Mucosa of rectum (tissue), 2 donors: ENCODE data around the gene PRRT4.

Experiments used
- H3K27ac ChIP-seq, 2 donors: one replicate each; pipeline ENCODE4 v1.7.0; 2013; ENCODE audit warnings: inconsistent platforms in 2 of 2, low read depth in 2 of 2, low read length in 2 of 2
- H3K27me3 ChIP-seq, 2 donors: one replicate each; pipeline ENCODE4 v1.7.0; 2013; ENCODE audit warnings: low read length in 2 of 2; ENCODE audit not compliant: control insufficient read depth in 2 of 2, insufficient read depth in 2 of 2
- H3K36me3 ChIP-seq, 2 donors: one replicate each; pipeline ENCODE4 v1.7.0; 2013; ENCODE audit warnings: low read length in 2 of 2; ENCODE audit not compliant: control insufficient read depth in 2 of 2, insufficient read depth in 2 of 2
- H3K4me1 ChIP-seq, 2 donors: one replicate each; pipeline ENCODE4 v1.7.0; 2013; ENCODE audit warnings: low read length in 2 of 2, mild to moderate bottlenecking in 1 of 2; ENCODE audit not compliant: control insufficient read depth in 2 of 2, insufficient read depth in 2 of 2
- H3K4me3 ChIP-seq, 2 donors: one replicate each; pipeline ENCODE4 v1.7.0; 2013; ENCODE audit warnings: low read length in 2 of 2
- H3K9ac ChIP-seq, 2 donors: one replicate each; pipeline ENCODE4 v1.7.0; 2013; ENCODE audit warnings: low read length in 2 of 2, low read depth in 1 of 2, mild to moderate bottlenecking in 1 of 2
- H3K9me3 ChIP-seq, 2 donors: one replicate each; pipeline ENCODE4 v1.7.0; 2013; ENCODE audit warnings: low read length in 2 of 2; ENCODE audit not compliant: control insufficient read depth in 2 of 2
- donor health status: healthy.
- donor health status: Normal muscosa, but diverticular disease.

PRRT4 gene

DNA sequence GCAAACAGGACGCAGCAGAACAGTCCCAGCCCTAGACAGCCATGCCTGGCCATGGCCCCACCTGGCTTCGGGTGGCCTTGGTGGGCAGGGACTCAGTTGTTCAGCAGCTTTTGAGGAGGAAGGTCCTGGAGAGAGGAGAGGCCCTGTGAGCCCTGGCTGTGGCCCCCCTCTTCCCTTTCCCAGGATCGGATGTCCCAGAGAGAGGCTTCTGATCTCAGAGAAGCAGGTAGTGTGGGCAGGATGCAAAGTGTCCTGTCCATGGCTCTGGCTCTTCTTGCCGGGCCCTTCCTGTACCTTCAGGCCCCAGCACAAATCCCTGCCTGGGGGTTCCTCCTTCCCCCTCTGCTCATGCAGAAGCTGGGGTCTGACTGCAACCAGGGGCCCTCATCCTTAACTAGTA, 1.6 kb downstream of the PRRT4 start:
- no peaks in the 10 kb centered on the region for H3K9me3 ChIP-seq
- peaks cover 6 to 7% of the 10 kb centered on the region in 2 donors for H3K4me1 ChIP-seq
- no peak overlapping the region for H3K9ac ChIP-seq
- H3K4me3 ChIP-seq, result no peak overlapping the region
- H3K27me3 ChIP-seq, result peaks cover 24 to 32% of the 10 kb centered on the region in 2 donors
- no peak overlapping the region for H3K27ac ChIP-seq
- no peaks in the 10 kb centered on the region for H3K36me3 ChIP-seq

DNA sequence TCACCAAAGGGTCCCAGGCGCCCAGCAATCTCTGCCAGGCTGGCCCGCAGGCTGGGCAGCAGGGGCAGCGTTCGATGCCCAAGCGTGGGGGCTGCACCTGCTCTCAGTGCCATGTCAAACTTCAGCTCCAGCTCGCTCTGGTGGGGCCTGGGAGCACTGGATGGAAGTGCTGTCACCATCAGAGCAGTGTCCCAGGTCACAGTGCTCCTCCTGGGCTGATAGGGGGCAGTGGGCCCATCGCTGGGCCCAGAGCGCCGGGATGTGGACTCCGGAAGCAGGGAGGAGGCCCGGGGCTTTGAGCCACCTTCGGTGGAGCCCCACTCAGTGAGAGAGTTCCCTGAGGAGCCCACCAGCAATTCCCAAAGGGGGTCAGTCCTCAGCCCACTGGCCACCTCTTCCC, 2.2 kb downstream of the PRRT4 start:
- no peak overlapping the region for H3K4me3 ChIP-seq
- H3K9ac ChIP-seq, result no peak overlapping the region
- peaks cover 24 to 28% of the 10 kb centered on the region in 2 donors for H3K27me3 ChIP-seq
- H3K4me1 ChIP-seq, result peaks cover 6 to 7% of the 10 kb centered on the region in 2 donors
- no peaks in the 10 kb centered on the region for H3K36me3 ChIP-seq
- H3K27ac ChIP-seq, result no peak overlapping the region
- H3K9me3 ChIP-seq, result no peaks in the 10 kb centered on the region

DNA sequence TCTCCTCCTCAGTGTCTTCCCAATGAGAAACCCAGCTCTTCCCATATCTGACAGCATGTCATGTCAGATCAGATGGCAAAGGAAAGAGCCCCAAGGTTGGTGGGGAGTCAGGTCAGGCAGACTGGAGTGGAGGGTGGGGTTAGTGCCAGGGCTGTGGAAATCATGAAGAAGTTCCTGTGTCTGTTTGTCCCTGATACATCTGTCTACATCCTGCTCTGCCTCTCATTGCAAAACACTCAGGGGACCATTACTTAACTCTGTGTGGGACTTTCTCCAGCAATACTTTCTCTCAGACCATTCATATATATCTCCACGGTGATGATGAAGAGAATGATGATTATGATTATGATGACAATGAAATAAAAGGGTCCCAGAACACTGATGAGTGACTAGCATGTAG, 3.3 kb downstream of the PRRT4 start:
- no peaks in the 10 kb centered on the region for H3K36me3 ChIP-seq
- no peak overlapping the region for H3K4me3 ChIP-seq
- H3K27me3 ChIP-seq, result peaks cover 29% of the 10 kb centered on the region in 2 donors
- no peak overlapping the region for H3K9ac ChIP-seq
- peaks cover 6 to 7% of the 10 kb centered on the region in 2 donors for H3K4me1 ChIP-seq
- no peaks in the 10 kb centered on the region for H3K9me3 ChIP-seq
- H3K27ac ChIP-seq, result no peak overlapping the region

DNA sequence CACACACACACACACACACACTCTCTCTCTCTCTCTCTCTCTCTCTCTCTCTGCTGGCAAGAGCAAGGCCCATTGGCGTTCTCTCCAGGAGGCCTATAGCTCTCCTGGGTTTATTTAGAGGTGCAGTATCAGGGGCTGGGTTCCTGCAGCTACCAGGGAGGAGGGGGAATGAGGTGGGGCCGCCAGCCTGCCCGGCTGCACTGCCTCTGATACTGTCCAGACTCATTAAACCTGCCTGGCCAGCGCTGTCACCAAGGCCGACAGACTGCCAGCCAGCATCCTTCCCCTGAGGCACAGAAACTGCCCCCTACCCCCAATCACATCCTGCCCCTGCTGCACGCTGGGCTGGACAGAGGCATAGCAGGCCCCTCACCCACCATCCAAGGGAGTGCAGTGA, 4.3 kb downstream of the PRRT4 start:
- no peak overlapping the region for H3K27ac ChIP-seq
- peaks cover 6 to 7% of the 10 kb centered on the region in 2 donors for H3K4me1 ChIP-seq
- no peaks in the 10 kb centered on the region for H3K9me3 ChIP-seq
- H3K36me3 ChIP-seq, result no peaks in the 10 kb centered on the region
- H3K9ac ChIP-seq, result no peak overlapping the region
- H3K27me3 ChIP-seq, result peaks cover 32 to 34% of the 10 kb centered on the region in 2 donors
- no peak overlapping the region for H3K4me3 ChIP-seq

DNA sequence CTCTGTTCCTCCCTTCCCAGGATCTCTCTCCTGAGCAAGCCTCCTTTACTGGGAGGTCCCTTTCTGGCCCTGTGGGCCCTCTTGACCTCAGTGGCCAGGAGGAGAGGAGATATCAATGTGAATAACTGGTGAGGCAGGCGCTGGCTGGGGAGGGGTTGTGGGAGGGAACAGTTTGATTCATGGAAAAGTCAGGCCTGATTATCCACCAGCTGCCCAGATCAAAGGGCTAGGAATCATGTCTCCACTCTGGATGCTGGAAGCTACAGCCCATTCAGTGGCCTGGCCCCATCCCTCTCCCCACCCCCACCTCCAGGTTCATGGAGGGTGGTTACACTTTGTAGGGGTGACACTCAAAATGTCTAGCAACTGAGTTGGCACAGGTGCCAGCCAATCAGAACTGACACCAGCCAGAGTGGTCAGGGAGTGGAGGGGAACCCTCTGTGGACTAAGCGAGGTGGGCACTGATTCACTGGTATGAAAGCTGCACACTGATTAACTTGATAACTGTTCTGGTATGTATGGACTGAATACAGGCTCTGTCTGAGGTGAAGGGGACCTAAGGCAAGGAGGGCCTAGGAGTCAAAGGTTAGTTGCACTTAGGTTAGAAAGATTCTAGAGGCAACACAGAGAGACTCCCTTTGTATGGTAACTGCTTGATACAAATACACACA, 4.8 kb downstream of the PRRT4 start:
- no peaks in the 10 kb centered on the region for H3K9me3 ChIP-seq
- H3K27ac ChIP-seq, result no peak overlapping the region
- H3K4me3 ChIP-seq, result no peak overlapping the region
- no peaks in the 10 kb centered on the region for H3K36me3 ChIP-seq
- H3K9ac ChIP-seq, result no peak overlapping the region
- peaks cover 27 to 35% of the 10 kb centered on the region in 2 donors for H3K27me3 ChIP-seq
- H3K4me1 ChIP-seq, result peaks cover 6 to 7% of the 10 kb centered on the region in 2 donors

DNA sequence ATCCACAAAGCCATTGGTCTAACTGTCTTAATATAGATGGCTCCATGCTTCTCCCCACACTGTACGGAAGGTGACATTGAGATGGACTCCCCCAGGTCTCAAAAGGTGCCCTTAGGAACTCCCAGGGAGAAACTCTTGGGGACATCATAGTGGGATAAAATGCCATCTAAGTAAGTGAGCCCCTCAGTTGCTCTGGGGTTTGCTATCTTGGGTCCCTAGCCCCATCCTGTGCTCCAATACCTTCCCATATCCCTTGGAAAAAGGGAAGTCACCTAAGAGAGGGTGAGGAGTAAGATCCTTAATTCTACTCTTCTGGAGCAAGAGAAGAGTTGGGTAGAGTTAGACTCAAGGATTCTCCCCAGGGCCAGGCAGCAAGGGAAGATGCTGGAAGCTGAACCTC, 7.9 kb downstream of the PRRT4 start:
- Histone ChIP-seq H3K27me3 (peaks cover 21 to 41% of the 10 kb centered on the region in 2 donors), H3K9ac (no peak overlapping the region), H3K4me3 (no peak overlapping the region), H3K27ac (no peak overlapping the region), H3K9me3 (no peaks in the 10 kb centered on the region), H3K4me1 (no peaks in the 10 kb centered on the region), H3K36me3 (no peaks in the 10 kb centered on the region)

DNA sequence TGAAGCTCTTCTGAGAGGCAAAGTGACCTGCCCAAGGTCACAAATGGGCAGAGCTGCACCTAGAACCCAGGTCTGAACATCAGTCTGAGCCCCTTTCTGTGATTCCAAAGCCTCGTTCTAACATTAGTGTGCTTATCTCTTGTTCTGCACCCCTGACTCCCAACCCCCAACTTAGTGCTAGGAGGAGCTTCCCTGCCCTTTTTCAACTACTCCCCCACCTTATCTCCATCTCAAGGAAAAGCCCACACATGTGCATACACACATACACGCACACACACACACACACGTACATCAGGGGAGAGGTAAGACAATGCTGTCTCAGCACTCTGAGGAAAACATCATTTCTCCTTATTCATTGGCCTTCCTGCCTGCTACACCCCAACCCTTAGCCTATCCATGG, 8.3 kb downstream of the PRRT4 start:
- Histone ChIP-seq H3K27me3 (peaks cover 20 to 41% of the 10 kb centered on the region in 2 donors), H3K9me3 (no peaks in the 10 kb centered on the region), H3K27ac (no peak overlapping the region), H3K4me3 (no peak overlapping the region), H3K4me1 (no peaks in the 10 kb centered on the region), H3K9ac (no peak overlapping the region), H3K36me3 (no peaks in the 10 kb centered on the region)

DNA sequence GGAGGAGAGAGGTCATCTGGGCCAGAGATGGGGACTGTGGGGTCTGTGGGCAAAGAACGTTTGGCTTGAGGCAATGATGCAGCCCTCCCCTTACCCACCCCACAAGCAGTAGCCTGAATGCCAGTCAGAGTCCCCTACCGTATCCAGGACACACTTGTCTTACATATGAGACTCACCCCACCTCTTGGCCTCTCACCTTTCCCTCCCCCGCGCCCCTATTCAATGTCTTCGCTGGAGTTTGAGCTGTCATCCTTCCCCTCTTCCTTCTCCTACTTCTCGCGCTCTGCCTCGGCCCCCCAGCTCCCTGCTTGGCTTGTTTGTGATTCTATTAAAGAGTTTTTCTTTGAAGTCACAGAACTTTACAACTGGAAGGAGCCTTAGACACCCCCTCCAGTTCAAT, 8.9 kb downstream of the PRRT4 start:
- Histone ChIP-seq H3K9ac (no peak overlapping the region), H3K4me1 (no peaks in the 10 kb centered on the region), H3K27ac (no peak overlapping the region), H3K36me3 (no peaks in the 10 kb centered on the region), H3K9me3 (no peaks in the 10 kb centered on the region), H3K4me3 (no peak overlapping the region), H3K27me3 (peaks cover 17 to 41% of the 10 kb centered on the region in 2 donors)

DNA sequence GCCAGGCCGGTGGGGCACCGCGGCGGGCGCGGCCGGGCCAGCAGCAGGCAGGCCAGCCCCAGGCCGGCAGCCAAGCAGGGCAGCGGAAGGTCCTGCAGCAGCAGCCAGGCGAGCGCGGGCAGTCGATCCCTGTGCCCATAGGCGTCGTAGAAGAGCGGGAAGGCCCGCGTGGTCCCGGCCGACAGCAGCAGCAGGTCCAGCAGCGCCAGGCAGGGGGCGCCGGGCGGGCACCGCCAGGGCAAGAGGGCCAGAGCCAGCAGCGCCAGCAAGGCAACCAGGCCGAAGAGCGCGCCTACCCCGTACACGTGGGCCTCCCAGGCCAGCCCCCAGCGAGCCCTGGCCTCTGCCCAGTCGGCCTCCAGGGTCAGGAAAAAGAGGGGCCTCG, 9.3 kb downstream of the PRRT4 start:
- H3K9me3 ChIP-seq, result no peaks in the 10 kb centered on the region
- no peaks in the 10 kb centered on the region for H3K4me1 ChIP-seq
- no peaks in the 10 kb centered on the region for H3K36me3 ChIP-seq
- H3K9ac ChIP-seq, result no peak overlapping the region
- no peak overlapping the region for H3K4me3 ChIP-seq
- H3K27ac ChIP-seq, result no peak overlapping the region
- H3K27me3 ChIP-seq, result peaks cover 17 to 41% of the 10 kb centered on the region in 2 donors

DNA sequence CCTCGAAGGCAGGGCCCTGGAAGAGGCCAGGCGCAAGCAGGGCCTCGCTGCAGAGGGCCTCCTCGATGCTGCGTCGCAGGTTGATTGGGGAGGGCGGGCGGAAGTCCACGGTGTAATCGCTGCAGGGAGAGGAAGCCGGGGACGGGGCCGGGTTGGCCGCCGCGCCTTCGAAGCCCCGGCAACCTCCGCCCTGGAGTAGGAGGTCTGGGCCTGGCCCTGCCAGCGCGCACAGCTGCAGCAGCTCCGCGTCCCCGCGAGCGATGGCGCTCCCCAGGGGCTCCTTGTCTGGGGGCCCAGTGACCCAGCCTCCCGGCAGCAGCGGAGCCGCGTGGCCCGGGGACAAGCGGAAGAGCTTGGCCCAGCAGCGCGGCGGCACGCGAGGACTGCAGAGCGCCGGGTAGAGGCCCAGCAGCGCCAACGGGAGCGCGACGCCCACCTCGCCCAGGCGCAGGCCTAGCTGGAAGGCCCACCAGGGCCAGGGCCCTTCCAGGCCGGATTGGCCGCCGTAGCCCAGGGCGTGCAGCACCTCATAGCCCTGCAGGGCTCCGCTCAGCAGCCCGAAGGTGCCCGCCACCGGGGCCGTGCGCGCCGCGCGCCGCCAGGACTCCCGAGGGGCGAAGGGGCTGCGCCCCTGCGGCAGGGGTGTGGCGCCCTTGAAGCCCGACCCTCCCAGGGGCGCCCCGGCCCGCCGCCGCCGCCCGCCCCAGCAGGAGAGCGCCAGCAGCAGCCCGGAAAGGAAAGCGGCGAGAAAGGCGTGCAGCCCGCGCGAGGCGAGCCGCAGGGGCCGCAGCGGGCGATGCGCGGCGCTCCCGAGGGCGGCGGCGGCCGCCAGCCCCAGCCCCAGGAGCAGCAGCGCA, 10.0 kb downstream of the PRRT4 start:
- no peaks in the 10 kb centered on the region for H3K36me3 ChIP-seq
- no peak overlapping the region for H3K27ac ChIP-seq
- no peak overlapping the region for H3K4me3 ChIP-seq
- no peaks in the 10 kb centered on the region for H3K4me1 ChIP-seq
- no peaks in the 10 kb centered on the region for H3K9me3 ChIP-seq
- no peak overlapping the region for H3K9ac ChIP-seq
- H3K27me3 ChIP-seq, result peaks cover 17 to 41% of the 10 kb centered on the region in 2 donors
